Measurements from ENCODE around the gene CORIN. TPM values are rescaled to one million over a fixed set of nuclear protein-coding genes. Genes with fewer than 3 reads are reported as not detected.

Gene CORIN
- total and polyA plus RNA-seq, 2 donors = 0.24 to 0.78 TPM

DNA sequence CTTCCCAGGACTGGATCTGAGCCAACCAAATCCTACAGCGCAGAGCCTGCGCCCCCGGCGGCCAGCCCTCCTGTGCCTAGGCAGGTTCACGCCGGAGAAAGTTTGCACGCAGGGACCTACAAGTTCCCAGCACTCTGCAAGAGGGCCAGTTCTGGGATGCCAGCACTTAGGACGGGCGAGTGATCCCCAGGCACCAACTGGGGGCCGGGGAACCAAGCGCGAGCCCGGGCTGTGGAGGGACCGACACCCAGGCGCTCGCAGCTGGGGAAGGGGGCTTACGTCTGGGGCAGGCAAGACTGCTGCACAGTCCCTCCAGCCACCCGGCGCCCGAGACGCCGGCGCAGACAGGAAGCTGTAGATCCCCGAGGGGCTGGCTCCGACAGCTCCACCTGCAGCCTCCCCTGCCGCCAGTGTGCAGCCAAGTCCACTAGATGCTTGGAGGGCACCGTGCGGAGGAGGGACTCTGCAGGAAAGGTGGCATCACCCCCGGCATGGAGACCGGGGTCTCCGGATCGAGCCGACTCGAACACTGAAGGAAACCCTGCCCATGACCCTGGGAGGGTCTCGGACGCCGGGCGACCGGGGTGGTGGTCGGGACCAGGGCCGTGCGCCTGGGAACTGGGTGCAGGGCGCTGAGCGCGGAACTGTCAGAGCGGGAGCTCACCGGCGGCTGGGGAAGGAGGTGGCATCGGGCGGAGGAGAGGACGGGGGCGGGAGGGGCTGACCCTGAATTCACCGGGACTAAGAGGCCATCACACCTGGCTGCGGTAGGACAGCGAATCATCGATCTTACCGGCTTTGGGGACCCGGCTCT is 566 bp downstream of the CORIN start:
- Histone ChIP-seq H3K36me3 (ENCODE audit: control insufficient read depth in 2 of 2, insufficient read depth in 2 of 2, low read length in 1 of 2) (no peaks in the 10 kb centered on the region), H3K4me3 (ENCODE audit: low read length in 2 of 2) (peak overlapping the region; percentile 56 to 58), H3K27ac (ENCODE audit: low read depth in 1 of 2, low read length in 1 of 2) (no peak overlapping the region), H3K27me3 (ENCODE audit: control insufficient read depth in 2 of 2, insufficient read depth in 1 of 2, low read length in 1 of 2) (peaks cover 0 to 31% of the 10 kb centered on the region in 2 donors), H3K4me1 (ENCODE audit: control insufficient read depth in 2 of 2, insufficient read depth in 2 of 2, low read length in 2 of 2) (peaks cover 0 to 24% of the 10 kb centered on the region in 2 donors), H3K9me3 (ENCODE audit: control insufficient read depth in 2 of 2, insufficient read depth in 1 of 2, low read length in 1 of 2) (no peaks in the 10 kb centered on the region)
- under 1% methylated on average over 58 of the region's 58 CpGs for WGBS
- peak in 5 of 9 donors; percentile 32 to 76 (median 59) for DNase-seq (ENCODE audit: low read depth in 6 of 9, low spot score in 9 of 9)

- Histone ChIP-seq H3K27me3 (ENCODE audit: control insufficient read depth in 2 of 2, insufficient read depth in 1 of 2, low read length in 1 of 2) (peaks cover 0 to 31% of the 10 kb centered on the region in 2 donors), H3K4me1 (ENCODE audit: control insufficient read depth in 2 of 2, insufficient read depth in 2 of 2, low read length in 2 of 2) (peaks cover 0 to 24% of the 10 kb centered on the region in 2 donors), H3K36me3 (ENCODE audit: control insufficient read depth in 2 of 2, insufficient read depth in 2 of 2, low read length in 1 of 2) (no peaks in the 10 kb centered on the region), H3K9me3 (ENCODE audit: control insufficient read depth in 2 of 2, insufficient read depth in 1 of 2, low read length in 1 of 2) (no peaks in the 10 kb centered on the region), H3K4me3 (ENCODE audit: low read length in 2 of 2) (peak overlapping the region; percentile 56 to 58), H3K27ac (ENCODE audit: low read depth in 1 of 2, low read length in 1 of 2) (no peak overlapping the region)
- peak in 5 of 9 donors; percentile 24 to 73 (median 59) for DNase-seq (ENCODE audit: low read depth in 6 of 9, low spot score in 9 of 9)
- under 1% methylated on average over 27 of the region's 27 CpGs for WGBS
These were observed 1.2 kb downstream of the CORIN start for GRCh38 chr4:47836641-47837093.

GRCh38 chr4:47835494-47835893 is 2.4 kb downstream of the CORIN start:
- H3K27ac ChIP-seq (ENCODE audit: low read depth in 1 of 2, low read length in 1 of 2) = no peak overlapping the region
- WGBS = 74% methylated on average over 2 of the region's 2 CpGs
- H3K4me1 ChIP-seq (ENCODE audit: control insufficient read depth in 2 of 2, insufficient read depth in 2 of 2, low read length in 2 of 2) = peaks cover 0 to 24% of the 10 kb centered on the region in 2 donors
- H3K27me3 ChIP-seq (ENCODE audit: control insufficient read depth in 2 of 2, insufficient read depth in 1 of 2, low read length in 1 of 2) = peaks cover 0 to 31% of the 10 kb centered on the region in 2 donors
- no peaks in the 10 kb centered on the region for H3K36me3 ChIP-seq (ENCODE audit: control insufficient read depth in 2 of 2, insufficient read depth in 2 of 2, low read length in 1 of 2)
- H3K9me3 ChIP-seq (ENCODE audit: control insufficient read depth in 2 of 2, insufficient read depth in 1 of 2, low read length in 1 of 2) = no peaks in the 10 kb centered on the region
- DNase-seq (ENCODE audit: low read depth in 6 of 9, low spot score in 9 of 9) = no peak
- no peak overlapping the region for H3K4me3 ChIP-seq (ENCODE audit: low read length in 2 of 2)

DNA sequence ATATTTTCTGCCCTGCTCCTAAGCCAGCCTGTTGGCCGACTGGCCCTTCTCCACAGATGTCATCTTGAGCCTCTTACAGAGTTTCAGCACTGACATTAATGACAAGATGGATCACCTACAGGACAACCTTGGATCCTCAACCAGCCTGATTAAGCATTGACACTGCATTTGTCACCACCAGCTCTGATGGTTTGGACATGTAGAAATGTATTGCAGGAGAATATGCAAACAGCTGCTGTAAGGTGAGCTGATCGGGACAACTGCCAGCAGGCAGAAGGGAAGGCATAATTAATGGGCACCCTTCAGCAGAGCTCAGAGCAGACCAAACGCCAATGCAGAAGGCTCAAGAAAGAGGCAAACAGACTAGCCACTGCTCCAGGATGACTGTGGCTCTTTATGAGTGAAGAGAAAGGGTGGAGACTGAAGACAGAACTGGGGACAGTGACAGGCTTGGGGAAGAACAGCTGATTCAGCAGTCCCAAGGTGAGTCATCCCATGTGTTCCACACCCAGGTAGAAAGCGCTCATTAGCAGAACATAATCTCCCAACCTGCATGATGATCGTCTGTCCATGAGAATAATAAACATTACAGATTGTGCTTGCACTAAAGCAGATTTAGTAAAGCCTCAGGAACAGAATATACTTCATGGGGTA is 6.7 kb downstream of the CORIN start:
- Histone ChIP-seq H3K4me3 (ENCODE audit: low read length in 2 of 2) (no peak overlapping the region), H3K9me3 (ENCODE audit: control insufficient read depth in 2 of 2, insufficient read depth in 1 of 2, low read length in 1 of 2) (no peaks in the 10 kb centered on the region), H3K36me3 (ENCODE audit: control insufficient read depth in 2 of 2, insufficient read depth in 2 of 2, low read length in 1 of 2) (no peaks in the 10 kb centered on the region), H3K4me1 (ENCODE audit: control insufficient read depth in 2 of 2, insufficient read depth in 2 of 2, low read length in 2 of 2) (peaks cover 9 to 12% of the 10 kb centered on the region in 2 donors), H3K27me3 (ENCODE audit: control insufficient read depth in 2 of 2, insufficient read depth in 1 of 2, low read length in 1 of 2) (peaks cover 0 to 11% of the 10 kb centered on the region in 2 donors), H3K27ac (ENCODE audit: low read depth in 1 of 2, low read length in 1 of 2) (no peak overlapping the region)
- no peak for DNase-seq (ENCODE audit: low read depth in 6 of 9, low spot score in 9 of 9)
- WGBS = 92% methylated on average over 5 of the region's 5 CpGs

DNA sequence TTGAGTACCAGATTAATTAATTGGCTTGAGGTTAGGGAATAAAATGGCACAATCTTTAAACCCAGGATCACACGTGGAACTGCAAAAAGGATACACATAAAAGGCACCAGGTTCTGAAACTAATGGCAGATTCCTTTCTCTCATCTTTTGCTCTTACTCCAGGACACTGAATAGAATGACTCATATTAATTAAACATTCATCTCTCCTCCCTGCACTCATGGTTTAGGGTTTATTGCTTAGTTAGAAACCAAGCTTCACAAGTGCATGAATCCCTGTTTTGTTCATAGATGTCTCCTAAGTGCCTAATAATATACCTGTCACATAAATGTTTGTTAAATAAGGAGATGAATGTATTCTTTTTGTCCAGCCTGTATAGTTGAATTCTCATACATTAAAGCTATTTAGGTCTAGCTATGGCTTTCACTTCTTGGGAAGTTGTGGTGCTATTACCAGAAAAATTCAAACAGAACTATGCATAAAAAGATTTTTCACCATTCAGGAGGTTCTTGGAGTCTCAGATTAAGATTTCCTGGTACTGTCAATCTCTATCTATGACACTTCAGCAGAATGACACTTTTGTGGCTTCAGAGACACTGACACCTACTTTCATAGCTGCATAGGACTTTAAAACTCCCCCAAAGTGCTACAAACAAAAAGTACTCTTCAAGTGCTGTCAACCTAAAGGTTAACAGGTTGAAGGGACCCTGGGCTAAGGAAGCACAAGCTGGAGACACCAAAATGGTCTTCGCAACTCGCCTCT is 7.4 kb downstream of the CORIN start:
- H3K36me3 ChIP-seq (ENCODE audit: control insufficient read depth in 2 of 2, insufficient read depth in 2 of 2, low read length in 1 of 2) = no peaks in the 10 kb centered on the region
- H3K4me3 ChIP-seq (ENCODE audit: low read length in 2 of 2) = no peak overlapping the region
- no peaks in the 10 kb centered on the region for H3K9me3 ChIP-seq (ENCODE audit: control insufficient read depth in 2 of 2, insufficient read depth in 1 of 2, low read length in 1 of 2)
- H3K4me1 ChIP-seq (ENCODE audit: control insufficient read depth in 2 of 2, insufficient read depth in 2 of 2, low read length in 2 of 2) = peaks cover 6 to 9% of the 10 kb centered on the region in 2 donors
- DNase-seq (ENCODE audit: low read depth in 6 of 9, low spot score in 9 of 9) = no peak
- H3K27ac ChIP-seq (ENCODE audit: low read depth in 1 of 2, low read length in 1 of 2) = no peak overlapping the region
- 96% methylated on average over 3 of the region's 3 CpGs for WGBS
- peaks cover 0 to 4% of the 10 kb centered on the region in 2 donors for H3K27me3 ChIP-seq (ENCODE audit: control insufficient read depth in 2 of 2, insufficient read depth in 1 of 2, low read length in 1 of 2)

- DNase-seq (ENCODE audit: low read depth in 6 of 9, low spot score in 9 of 9) = no peak
- no peaks in the 10 kb centered on the region for H3K9me3 ChIP-seq (ENCODE audit: control insufficient read depth in 2 of 2, insufficient read depth in 1 of 2, low read length in 1 of 2)
- no peak overlapping the region for H3K4me3 ChIP-seq (ENCODE audit: low read length in 2 of 2)
- H3K36me3 ChIP-seq (ENCODE audit: control insufficient read depth in 2 of 2, insufficient read depth in 2 of 2, low read length in 1 of 2) = no peaks in the 10 kb centered on the region
- no peak overlapping the region for H3K27ac ChIP-seq (ENCODE audit: low read depth in 1 of 2, low read length in 1 of 2)
- peaks cover 6 to 9% of the 10 kb centered on the region in 2 donors for H3K4me1 ChIP-seq (ENCODE audit: control insufficient read depth in 2 of 2, insufficient read depth in 2 of 2, low read length in 2 of 2)
- H3K27me3 ChIP-seq (ENCODE audit: control insufficient read depth in 2 of 2, insufficient read depth in 1 of 2, low read length in 1 of 2) = no peaks in the 10 kb centered on the region
These were observed 8.4 kb downstream of the CORIN start for GRCh38 chr4:47829438-47829837.

DNA sequence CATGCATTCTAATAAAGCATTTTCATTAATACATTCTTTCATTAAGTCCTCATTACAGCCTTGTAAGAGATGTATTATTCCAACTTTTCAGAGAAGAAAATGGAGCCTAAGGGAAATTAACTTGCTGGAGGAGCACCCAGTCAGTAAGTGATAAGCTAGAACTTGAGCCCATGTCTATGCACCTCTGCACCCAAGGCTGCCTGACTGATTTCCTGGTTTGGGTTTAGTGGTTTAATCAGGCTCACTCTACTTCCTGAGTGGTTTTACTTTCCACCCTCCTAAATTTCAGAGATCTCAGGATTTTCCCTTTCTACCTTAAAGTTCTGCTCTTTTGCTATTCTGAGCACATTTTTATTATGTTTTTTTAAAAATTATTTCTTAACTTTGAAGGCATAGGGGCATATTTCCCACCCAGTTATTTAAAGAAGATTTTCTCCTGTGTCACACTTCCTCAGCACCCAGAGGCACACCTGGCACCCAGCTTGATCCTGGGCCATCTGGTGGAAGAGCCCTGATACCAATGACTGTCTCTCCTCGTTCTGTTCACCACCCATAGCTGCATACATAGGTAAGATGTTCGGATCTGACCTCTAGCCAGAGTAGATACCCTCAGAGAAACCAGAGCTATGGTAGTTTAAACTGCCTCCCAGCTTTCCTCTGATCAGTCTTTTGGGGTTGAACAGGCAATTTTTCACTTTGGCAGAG is 10.4 kb downstream of the CORIN start:
- Histone ChIP-seq H3K27me3 (ENCODE audit: control insufficient read depth in 2 of 2, insufficient read depth in 1 of 2, low read length in 1 of 2) (no peaks in the 10 kb centered on the region), H3K4me1 (ENCODE audit: control insufficient read depth in 2 of 2, insufficient read depth in 2 of 2, low read length in 2 of 2) (peaks cover 6 to 9% of the 10 kb centered on the region in 2 donors), H3K4me3 (ENCODE audit: low read length in 2 of 2) (no peak overlapping the region), H3K9me3 (ENCODE audit: control insufficient read depth in 2 of 2, insufficient read depth in 1 of 2, low read length in 1 of 2) (no peaks in the 10 kb centered on the region), H3K27ac (ENCODE audit: low read depth in 1 of 2, low read length in 1 of 2) (no peak overlapping the region), H3K36me3 (ENCODE audit: control insufficient read depth in 2 of 2, insufficient read depth in 2 of 2, low read length in 1 of 2) (no peaks in the 10 kb centered on the region)
- peak in 2 of 9 donors; percentile 24 to 52 for DNase-seq (ENCODE audit: low read depth in 6 of 9, low spot score in 9 of 9)
- 30% methylated on average over 2 of the region's 2 CpGs for WGBS

DNA sequence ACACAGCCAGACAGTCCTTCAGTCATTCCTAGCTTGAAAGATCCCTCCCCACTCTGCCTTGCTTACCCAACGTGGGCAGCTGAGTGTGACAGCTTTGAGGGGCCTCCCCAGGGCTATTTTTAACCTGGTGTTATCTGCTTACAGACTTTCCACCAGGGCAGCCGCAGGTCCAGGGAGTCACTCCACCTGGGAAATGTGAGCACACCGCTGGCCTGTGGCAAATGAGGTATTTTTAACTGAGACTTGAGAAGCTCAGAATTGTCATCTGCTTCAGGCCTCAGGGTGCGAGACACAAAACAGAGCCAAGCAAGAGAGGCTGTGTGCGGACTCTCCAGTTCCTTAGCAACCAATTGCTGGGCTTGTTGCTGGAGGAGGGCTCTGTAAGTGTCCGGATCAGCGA is 13.0 kb downstream of the CORIN start:
- H3K36me3 ChIP-seq (ENCODE audit: control insufficient read depth in 2 of 2, insufficient read depth in 2 of 2, low read length in 1 of 2) = no peaks in the 10 kb centered on the region
- H3K27me3 ChIP-seq (ENCODE audit: control insufficient read depth in 2 of 2, insufficient read depth in 1 of 2, low read length in 1 of 2) = no peaks in the 10 kb centered on the region
- WGBS = 87% methylated on average over 7 of the region's 7 CpGs
- H3K27ac ChIP-seq (ENCODE audit: low read depth in 1 of 2, low read length in 1 of 2) = no peak overlapping the region
- H3K4me3 ChIP-seq (ENCODE audit: low read length in 2 of 2) = no peak overlapping the region
- H3K4me1 ChIP-seq (ENCODE audit: control insufficient read depth in 2 of 2, insufficient read depth in 2 of 2, low read length in 2 of 2) = peaks cover 6 to 9% of the 10 kb centered on the region in 2 donors
- no peaks in the 10 kb centered on the region for H3K9me3 ChIP-seq (ENCODE audit: control insufficient read depth in 2 of 2, insufficient read depth in 1 of 2, low read length in 1 of 2)
- no peak for DNase-seq (ENCODE audit: low read depth in 6 of 9, low spot score in 9 of 9)

Measured in thymus (tissue), 11 donors.